ENCODE measurements around the gene IFIT3.

The IFIT3 gene

DNA sequence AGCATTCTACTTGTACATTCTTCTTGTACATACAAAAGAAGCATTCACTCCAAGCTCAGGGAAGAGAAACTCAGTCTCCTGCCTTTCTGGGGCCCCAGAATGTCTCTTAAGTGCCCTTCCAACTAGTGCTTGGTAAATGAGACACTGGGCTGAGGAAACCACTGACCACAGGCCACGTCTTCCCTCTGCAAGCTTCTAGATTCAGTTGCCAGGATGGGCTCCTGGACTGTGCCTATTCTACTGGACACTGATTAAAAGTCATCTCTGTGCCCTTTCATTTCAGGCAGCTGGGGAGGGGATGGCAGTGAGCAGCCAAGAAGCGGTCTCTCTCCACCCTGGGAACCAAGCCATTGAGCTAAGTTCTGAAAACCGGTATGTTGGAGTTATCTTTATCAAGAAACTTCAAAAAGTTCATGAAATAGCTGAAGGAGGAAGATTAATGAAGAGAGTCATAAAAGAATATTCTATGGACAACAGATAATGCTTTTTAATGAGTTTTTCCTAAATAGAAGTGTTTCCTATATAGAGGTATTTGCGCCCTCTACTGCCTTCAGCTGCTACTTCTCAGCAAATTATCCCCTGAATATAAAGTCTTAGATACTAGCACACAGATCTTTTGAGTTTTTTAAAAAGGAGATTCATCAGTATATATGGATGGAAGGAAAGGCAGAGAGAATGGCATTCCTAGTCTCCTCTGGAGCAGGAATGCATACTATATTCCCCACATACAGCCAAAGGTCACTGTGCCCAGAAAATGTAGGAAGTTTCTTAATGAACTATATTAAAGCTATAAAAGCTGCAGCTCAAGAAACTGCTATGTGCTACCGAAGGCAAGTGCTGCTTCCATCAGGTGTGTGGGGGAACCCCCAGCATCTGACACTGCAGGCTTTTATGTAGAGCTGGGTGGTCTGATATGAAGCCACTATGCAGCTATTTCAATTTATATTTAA lies 41.6 kb downstream of the IFIT3 start:
- H3K36me3 ChIP-seq (ENCODE audit: control insufficient read depth, insufficient read depth, low read length): no peaks in the 10 kb centered on the region
- H3K4me3 ChIP-seq (ENCODE audit: low read length): no peak overlapping the region
- peaks cover 17% of the 10 kb centered on the region for H3K4me1 ChIP-seq (ENCODE audit: control insufficient read depth, insufficient read depth, low read length)
- H3K27me3 ChIP-seq (ENCODE audit: control insufficient read depth, insufficient read depth, low read length): no peaks in the 10 kb centered on the region
- no peak overlapping the region for H3K9ac ChIP-seq (ENCODE audit: low read length)
- no peaks in the 10 kb centered on the region for H3K9me3 ChIP-seq (ENCODE audit: control insufficient read depth, low read length)

GRCh38 chr10:89371079-89371478 lies 43.3 kb downstream of the IFIT3 start:
- Histone ChIP-seq H3K36me3 (ENCODE audit: control insufficient read depth, insufficient read depth, low read length) (no peaks in the 10 kb centered on the region), H3K4me3 (ENCODE audit: low read length) (no peak overlapping the region), H3K9me3 (ENCODE audit: control insufficient read depth, low read length) (no peaks in the 10 kb centered on the region), H3K4me1 (ENCODE audit: control insufficient read depth, insufficient read depth, low read length) (peaks cover 24% of the 10 kb centered on the region), H3K9ac (ENCODE audit: low read length) (no peak overlapping the region), H3K27me3 (ENCODE audit: control insufficient read depth, insufficient read depth, low read length) (no peaks in the 10 kb centered on the region)

DNA sequence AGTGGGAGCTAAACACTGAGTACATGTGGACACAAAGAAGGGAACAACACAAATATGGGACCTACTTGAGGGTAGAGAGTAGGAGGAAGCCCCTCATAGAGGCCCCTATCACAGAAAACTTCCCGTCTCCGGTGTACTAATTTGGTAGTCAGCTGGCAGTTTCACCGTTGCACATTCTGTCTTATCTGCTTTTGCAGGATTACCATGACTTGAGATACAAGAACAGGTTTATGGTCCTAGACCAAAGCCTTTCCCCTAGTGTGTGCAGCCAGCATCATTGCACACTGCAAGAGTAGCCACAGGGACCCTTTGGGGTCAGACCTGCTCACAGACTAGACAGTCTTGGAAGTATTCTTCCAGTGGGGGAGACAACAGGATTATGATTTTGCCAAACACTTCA lies 44.2 kb downstream of the IFIT3 start:
- Histone ChIP-seq H3K36me3 (ENCODE audit: control insufficient read depth, insufficient read depth, low read length) (no peaks in the 10 kb centered on the region), H3K4me3 (ENCODE audit: low read length) (no peak overlapping the region), H3K9ac (ENCODE audit: low read length) (no peak overlapping the region), H3K27me3 (ENCODE audit: control insufficient read depth, insufficient read depth, low read length) (no peaks in the 10 kb centered on the region), H3K4me1 (ENCODE audit: control insufficient read depth, insufficient read depth, low read length) (peaks cover 24% of the 10 kb centered on the region), H3K9me3 (ENCODE audit: control insufficient read depth, low read length) (no peaks in the 10 kb centered on the region)

GRCh38 chr10:89373916-89374711 lies 46.3 kb downstream of the IFIT3 start:
- Histone ChIP-seq H3K9me3 (ENCODE audit: control insufficient read depth, low read length) (no peaks in the 10 kb centered on the region), H3K9ac (ENCODE audit: low read length) (no peak overlapping the region), H3K4me3 (ENCODE audit: low read length) (no peak overlapping the region), H3K27me3 (ENCODE audit: control insufficient read depth, insufficient read depth, low read length) (no peaks in the 10 kb centered on the region), H3K4me1 (ENCODE audit: control insufficient read depth, insufficient read depth, low read length) (peaks cover 24% of the 10 kb centered on the region), H3K36me3 (ENCODE audit: control insufficient read depth, insufficient read depth, low read length) (no peaks in the 10 kb centered on the region)

DNA sequence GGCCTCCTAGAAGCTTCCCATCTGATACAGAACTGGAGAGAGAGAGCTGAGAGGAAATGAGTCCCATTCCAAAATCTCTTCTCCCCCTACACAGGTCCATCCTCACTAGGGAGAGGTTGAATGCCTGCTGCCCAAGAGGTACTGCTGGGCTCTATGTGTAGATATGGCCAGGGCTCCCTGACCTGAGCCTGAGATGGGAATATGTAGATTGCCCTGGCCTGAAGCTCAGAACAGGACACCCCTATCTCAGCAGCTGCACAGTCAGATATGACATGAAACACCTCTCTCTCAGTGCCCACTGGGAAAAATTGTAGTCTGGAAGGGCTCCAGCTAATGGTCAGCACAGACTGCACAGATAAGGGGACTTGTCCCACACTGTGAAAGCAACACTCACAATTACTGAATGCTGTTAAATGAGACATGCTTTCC lies 46.9 kb downstream of the IFIT3 start:
- H3K9me3 ChIP-seq (ENCODE audit: control insufficient read depth, low read length): no peaks in the 10 kb centered on the region
- H3K4me1 ChIP-seq (ENCODE audit: control insufficient read depth, insufficient read depth, low read length): peaks cover 24% of the 10 kb centered on the region
- no peaks in the 10 kb centered on the region for H3K27me3 ChIP-seq (ENCODE audit: control insufficient read depth, insufficient read depth, low read length)
- no peak overlapping the region for H3K4me3 ChIP-seq (ENCODE audit: low read length)
- no peaks in the 10 kb centered on the region for H3K36me3 ChIP-seq (ENCODE audit: control insufficient read depth, insufficient read depth, low read length)
- H3K9ac ChIP-seq (ENCODE audit: low read length): no peak overlapping the region

DNA sequence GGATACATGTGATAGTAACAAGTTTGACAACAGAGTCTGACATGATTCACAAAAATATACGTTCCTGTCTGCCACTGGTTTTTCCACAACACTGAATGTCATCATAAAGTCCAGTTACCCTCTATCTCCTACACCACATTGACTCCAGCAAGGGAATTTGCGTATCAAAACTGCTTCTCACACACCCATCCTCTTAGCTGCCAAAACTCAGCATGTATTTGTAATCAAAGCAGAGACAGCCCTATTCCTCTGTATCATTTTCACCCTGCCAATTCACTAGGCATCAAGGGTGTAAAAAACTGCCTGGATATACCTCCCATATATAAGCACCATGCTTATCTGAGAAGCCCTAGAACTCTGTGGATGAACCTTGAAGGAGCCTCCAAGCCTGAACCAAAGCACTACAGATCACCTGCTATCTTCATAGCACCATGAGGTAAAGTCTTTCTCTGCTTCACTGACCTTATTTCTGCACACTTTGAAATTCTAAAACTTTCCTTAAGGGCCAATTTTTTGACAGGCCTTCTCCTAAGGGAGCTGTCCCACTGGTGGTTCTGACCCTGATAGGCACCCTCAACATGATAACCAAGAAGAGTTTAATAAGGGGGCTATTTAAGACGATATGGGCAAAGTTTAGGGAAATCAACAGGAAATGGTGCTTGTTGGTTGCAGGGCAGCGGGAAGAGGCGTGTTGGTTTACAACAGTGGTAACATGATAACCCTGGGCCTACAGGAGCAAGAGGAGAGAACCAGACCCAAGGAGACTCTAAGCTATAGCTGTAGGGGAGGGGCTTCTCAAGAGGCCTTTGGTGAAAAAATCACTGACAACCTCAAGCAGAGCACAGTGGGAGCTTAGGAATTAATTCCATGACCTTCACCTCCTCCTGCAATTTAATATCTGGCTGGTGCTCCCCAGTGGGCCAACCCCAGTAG lies 50.2 kb downstream of the IFIT3 start, which contains the start of gene IFIT1B:
Gene IFIT1B, plus strand, starts transcription at position 352 of the 933 bp plus-strand sequence. Its CDS starts 80 bp downstream, at position 432.
- H3K4me3 ChIP-seq (ENCODE audit: low read length): no peak within 1 kb of the TSS
- no peaks in the 10 kb centered on the region for H3K9me3 ChIP-seq (ENCODE audit: control insufficient read depth, low read length)
- no peaks in the 10 kb centered on the region for H3K36me3 ChIP-seq (ENCODE audit: control insufficient read depth, insufficient read depth, low read length)
- no peak within 1 kb of the TSS for H3K9ac ChIP-seq (ENCODE audit: low read length)
- H3K27me3 ChIP-seq (ENCODE audit: control insufficient read depth, insufficient read depth, low read length): no peaks in the 10 kb centered on the region
- peaks cover 20% of the 10 kb centered on the region for H3K4me1 ChIP-seq (ENCODE audit: control insufficient read depth, insufficient read depth, low read length)

- Histone ChIP-seq H3K4me1 (ENCODE audit: control insufficient read depth, insufficient read depth, low read length) (peaks cover 11% of the 10 kb centered on the region), H3K36me3 (ENCODE audit: control insufficient read depth, insufficient read depth, low read length) (no peaks in the 10 kb centered on the region), H3K4me3 (ENCODE audit: low read length) (no peak overlapping the region), H3K9ac (ENCODE audit: low read length) (no peak overlapping the region), H3K9me3 (ENCODE audit: control insufficient read depth, low read length) (no peaks in the 10 kb centered on the region), H3K27me3 (ENCODE audit: control insufficient read depth, insufficient read depth, low read length) (no peaks in the 10 kb centered on the region)
These were observed 51.3 kb downstream of the IFIT3 start for GRCh38 chr10:89379103-89379502.

DNA sequence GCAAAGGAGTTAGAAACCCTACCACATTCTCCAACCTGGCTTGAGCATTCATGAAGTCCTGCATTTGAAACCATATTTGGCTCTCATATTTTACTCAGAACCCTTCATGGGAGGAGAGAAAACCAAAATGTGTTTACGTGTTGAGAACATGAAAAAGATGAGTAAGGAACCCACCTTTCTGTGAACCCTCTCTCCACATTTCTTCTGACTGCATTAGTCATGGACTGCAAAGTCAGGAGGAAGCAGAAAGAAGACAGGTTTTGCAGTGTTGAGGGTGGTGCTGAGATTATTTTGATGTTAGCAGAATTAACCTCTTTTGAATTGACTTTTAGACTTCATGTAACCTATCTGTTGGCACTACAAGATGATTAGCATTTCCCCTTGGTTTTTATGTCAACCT lies 55.0 kb downstream of the IFIT3 start:
- Histone ChIP-seq H3K27me3 (ENCODE audit: control insufficient read depth, insufficient read depth, low read length) (no peaks in the 10 kb centered on the region), H3K4me3 (ENCODE audit: low read length) (no peak overlapping the region), H3K9me3 (ENCODE audit: control insufficient read depth, low read length) (no peaks in the 10 kb centered on the region), H3K4me1 (ENCODE audit: control insufficient read depth, insufficient read depth, low read length) (no peaks in the 10 kb centered on the region), H3K9ac (ENCODE audit: low read length) (no peak overlapping the region), H3K36me3 (ENCODE audit: control insufficient read depth, insufficient read depth, low read length) (no peaks in the 10 kb centered on the region)

DNA sequence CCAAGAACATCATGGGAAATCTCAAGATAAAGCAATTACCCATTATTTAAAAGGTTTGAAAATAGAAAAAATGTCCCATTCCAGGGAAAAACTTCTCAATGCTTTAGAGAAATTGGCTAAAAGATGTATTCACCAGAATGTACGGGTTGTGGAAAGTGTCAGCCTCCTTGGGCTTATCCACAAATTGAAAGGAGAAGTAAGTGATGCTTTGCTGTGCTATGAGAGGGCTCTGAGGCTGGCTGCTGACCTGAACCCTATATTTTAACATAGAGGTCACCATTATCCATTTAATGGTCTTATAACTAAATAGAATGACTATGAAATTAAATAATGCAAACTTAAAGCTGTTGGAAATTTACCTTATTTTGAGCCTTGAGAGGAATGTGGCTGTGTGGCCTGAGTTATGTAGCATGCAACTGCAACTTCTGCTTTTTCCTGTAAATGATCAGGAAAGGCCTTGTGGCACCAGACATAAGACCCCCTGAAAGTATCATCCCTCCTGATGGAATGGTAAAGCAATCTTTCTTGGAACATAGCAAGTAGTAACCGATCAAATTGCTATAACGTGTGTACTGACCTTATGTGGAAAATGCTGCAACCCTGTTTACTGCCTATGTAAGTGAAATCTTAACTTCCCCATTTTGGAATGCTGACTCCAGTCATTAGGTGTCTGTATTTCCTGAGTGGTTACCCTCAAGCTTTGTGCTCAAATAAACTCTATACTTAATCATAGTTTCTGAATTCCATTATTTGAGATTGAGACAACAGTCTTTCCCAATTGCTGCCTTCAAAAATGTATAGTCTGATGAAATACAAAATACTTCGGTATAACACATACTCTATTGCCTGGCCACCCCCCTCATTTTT lies 56.9 kb downstream of the IFIT3 start:
- Histone ChIP-seq H3K9ac (ENCODE audit: low read length) (no peak overlapping the region), H3K4me1 (ENCODE audit: control insufficient read depth, insufficient read depth, low read length) (no peaks in the 10 kb centered on the region), H3K36me3 (ENCODE audit: control insufficient read depth, insufficient read depth, low read length) (no peaks in the 10 kb centered on the region), H3K27me3 (ENCODE audit: control insufficient read depth, insufficient read depth, low read length) (no peaks in the 10 kb centered on the region), H3K9me3 (ENCODE audit: control insufficient read depth, low read length) (no peaks in the 10 kb centered on the region), H3K4me3 (ENCODE audit: low read length) (no peak overlapping the region)

DNA sequence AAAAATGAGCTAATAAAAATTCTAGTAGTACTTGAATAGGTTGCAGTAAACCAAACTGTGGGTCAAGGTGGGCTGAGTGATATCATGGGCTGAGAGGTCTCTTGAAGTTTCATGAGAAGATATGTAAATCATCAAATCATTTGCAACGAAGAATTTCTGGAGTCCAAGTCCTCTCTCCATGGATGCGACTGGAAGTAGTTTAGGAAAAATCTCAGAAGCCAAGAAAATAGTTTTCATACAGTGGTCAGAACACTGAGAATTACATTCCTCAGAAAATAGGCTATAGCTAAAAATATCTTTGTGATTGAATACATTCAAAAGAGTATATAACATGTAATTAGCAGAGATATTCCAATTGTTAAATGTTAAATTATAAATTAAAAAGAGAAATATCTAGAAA lies 61.0 kb downstream of the IFIT3 start:
- H3K9ac ChIP-seq (ENCODE audit: low read length): no peak overlapping the region
- H3K4me3 ChIP-seq (ENCODE audit: low read length): no peak overlapping the region
- H3K4me1 ChIP-seq (ENCODE audit: control insufficient read depth, insufficient read depth, low read length): peaks cover 4% of the 10 kb centered on the region
- no peaks in the 10 kb centered on the region for H3K36me3 ChIP-seq (ENCODE audit: control insufficient read depth, insufficient read depth, low read length)
- no peaks in the 10 kb centered on the region for H3K9me3 ChIP-seq (ENCODE audit: control insufficient read depth, low read length)
- no peaks in the 10 kb centered on the region for H3K27me3 ChIP-seq (ENCODE audit: control insufficient read depth, insufficient read depth, low read length)

GRCh38 chr10:89389254-89389653 lies 61.5 kb downstream of the IFIT3 start:
- no peaks in the 10 kb centered on the region for H3K27me3 ChIP-seq (ENCODE audit: control insufficient read depth, insufficient read depth, low read length)
- no peaks in the 10 kb centered on the region for H3K9me3 ChIP-seq (ENCODE audit: control insufficient read depth, low read length)
- peaks cover 4% of the 10 kb centered on the region for H3K4me1 ChIP-seq (ENCODE audit: control insufficient read depth, insufficient read depth, low read length)
- no peak overlapping the region for H3K4me3 ChIP-seq (ENCODE audit: low read length)
- H3K9ac ChIP-seq (ENCODE audit: low read length): no peak overlapping the region
- no peaks in the 10 kb centered on the region for H3K36me3 ChIP-seq (ENCODE audit: control insufficient read depth, insufficient read depth, low read length)

Data from mucosa of stomach (tissue), 1 donor.